GM19395 (cell line): ENCODE measurements around the gene CPNE5.

Experiments
- ATAC-seq: cut with Tn5 transposase; IDR thresholded peaks from one replicate; pipeline ENCODE4 v1.9.1; 2021; ENCODE audit warnings: mild to moderate bottlenecking, moderate library complexity; ENCODE audit not compliant: unreplicated experiment

The CPNE5 gene

GRCh38 chr6:36836111-36837021, 2.9 kb downstream of the CPNE5 start:
- no peak for ATAC-seq

GRCh38 chr6:36834576-36835341, 4.5 kb downstream of the CPNE5 start:
- ATAC-seq: no peak

GRCh38 chr6:36833182-36833789, 6.0 kb downstream of the CPNE5 start:
- ATAC-seq: no peak

GRCh38 chr6:36832313-36832712, 6.9 kb downstream of the CPNE5 start:
- ATAC-seq: no peak

GRCh38 chr6:36830577-36830976, 8.7 kb downstream of the CPNE5 start:
- ATAC-seq: no peak

GRCh38 chr6:36829919-36830544, 9.2 kb downstream of the CPNE5 start:
- ATAC-seq: no peak

GRCh38 chr6:36827261-36828079, 11.8 kb downstream of the CPNE5 start:
- no peak for ATAC-seq

- no peak for ATAC-seq
Observed at GRCh38 chr6:36826520-36827227, 12.6 kb downstream of the CPNE5 start.

GRCh38 chr6:36825994-36826393, 13.2 kb downstream of the CPNE5 start:
- no peak for ATAC-seq

GRCh38 chr6:36825452-36825851, 13.8 kb downstream of the CPNE5 start:
- no peak for ATAC-seq

- no peak for ATAC-seq
Observed at GRCh38 chr6:36824253-36824652, 15.0 kb downstream of the CPNE5 start.

- ATAC-seq: no peak
Observed at GRCh38 chr6:36823421-36824096, 15.7 kb downstream of the CPNE5 start.

GRCh38 chr6:36822506-36823269, 16.6 kb downstream of the CPNE5 start:
- ATAC-seq: no peak

GRCh38 chr6:36821581-36822335, 17.5 kb downstream of the CPNE5 start:
- ATAC-seq: no peak

- no peak for ATAC-seq
Observed at GRCh38 chr6:36820700-36821580, 18.3 kb downstream of the CPNE5 start.

GRCh38 chr6:36818756-36819155, 20.5 kb downstream of the CPNE5 start:
- ATAC-seq: no peak

- no peak for ATAC-seq
Observed at GRCh38 chr6:36817847-36818246, 21.4 kb downstream of the CPNE5 start.
